OCI-LY7 (cell line): ENCODE results near the gene BTBD9. TPM values are rescaled to one million over a fixed set of nuclear protein-coding genes. Genes with fewer than 3 reads are reported as not detected.

Experiments used
- BruUV-seq: library from RNA; stranded (reverse); fragments of 400-500 nt; replicated peaks from 2 replicates; lab custom pipeline; 2021; lab: Mats Ljungman, UMichigan
- CTCF ChIA-PET: fragments of 300-600 bp; sonication (Branson Sonifier 250); formaldehyde crosslinking; loops from one replicate; lab custom pipeline; 2022; ENCODE audit warnings: antibody characterized with exemption; ENCODE audit not compliant: unreplicated experiment; lab: Charles Lee
- POLR2A ChIA-PET: fragments of 300-600 bp; sonication (Branson Sonifier 250); formaldehyde crosslinking; loops from one replicate; lab custom pipeline; 2022; ENCODE audit warnings: antibody characterized with exemption; lab: Charles Lee
- DNase-seq: peaks from one replicate; pipeline ENCODE4 v3.0.0-alpha.2; 2015; ENCODE audit warnings: low spot score
- H2AFZ ChIP-seq: fragments of 200-600 bp; sonication (generic), shearing (Covaris generic); 2 replicates; pipeline ENCODE4 v1.6.1; 2014; ENCODE audit warnings: mild to moderate bottlenecking, antibody characterized with exemption, low read length, moderate library complexity
- H3K27ac ChIP-seq: fragments of 200-600 bp; sonication (generic); 2 replicates; pipeline ENCODE4 v1.5.1; 2014; ENCODE audit warnings: mixed run types, low read depth, mild to moderate bottlenecking, moderate library complexity, low read length, inconsistent platforms; ENCODE audit not compliant: poor library complexity, severe bottlenecking
- H3K36me3 ChIP-seq: fragments of 200-600 bp; sonication (generic); 2 replicates; pipeline ENCODE4 v1.6.1; 2014; ENCODE audit warnings: mild to moderate bottlenecking, antibody characterized with exemption, low read length, moderate library complexity, mixed read lengths; ENCODE audit not compliant: insufficient read depth
- H3K4me1 ChIP-seq: fragments of 200-600 bp; sonication (generic); 2 replicates; pipeline ENCODE4 v1.5.1; 2014; ENCODE audit warnings: mild to moderate bottlenecking, low read length; ENCODE audit not compliant: insufficient read depth, poor library complexity, severe bottlenecking
- H3K4me2 ChIP-seq: fragments of 200-600 bp; sonication (generic); 2 replicates; pipeline ENCODE4 v1.6.1; 2014; ENCODE audit warnings: mild to moderate bottlenecking, low read length
- H3K4me3 ChIP-seq: fragments of 200-600 bp; sonication (generic); 2 replicates; pipeline ENCODE4 v1.5.1; 2014; ENCODE audit warnings: mild to moderate bottlenecking, low read depth, low read length; ENCODE audit not compliant: poor library complexity, severe bottlenecking
- H3K79me2 ChIP-seq: fragments of 200-600 bp; sonication (generic); 2 replicates; pipeline ENCODE4 v1.6.1; 2016; ENCODE audit warnings: low read depth, mild to moderate bottlenecking, low read length, moderate library complexity, mixed read lengths; ENCODE audit not compliant: insufficient read depth
- H3K9me2 ChIP-seq: fragments of 200-600 bp; sonication (generic); 2 replicates; pipeline ENCODE4 v1.6.1; 2016; ENCODE audit warnings: mild to moderate bottlenecking, low read length, mixed read lengths; ENCODE audit not compliant: insufficient read depth
- H3K9me3 ChIP-seq: fragments of 200-600 bp; sonication (generic); 2 replicates; pipeline ENCODE4 v1.6.1; 2014; ENCODE audit warnings: mild to moderate bottlenecking, mixed run types, low read length, mixed read lengths
- H4K20me1 ChIP-seq: fragments of 200-600 bp; sonication (generic); 2 replicates; pipeline ENCODE4 v1.6.1; 2014; ENCODE audit warnings: mild to moderate bottlenecking, antibody characterized with exemption, low read length, moderate library complexity, mixed read lengths; ENCODE audit not compliant: insufficient read depth
- CTCF ChIP-seq: fragments of 200-600 bp; sonication (generic); conservative IDR thresholded peaks from 2 replicates; pipeline ENCODE4 v1.5.1; 2014; ENCODE audit warnings: mild to moderate bottlenecking, antibody characterized with exemption, low read length, moderate library complexity, mixed read lengths
- EZH2phosphoT487 ChIP-seq: fragments of 200-600 bp; sonication (generic); IDR thresholded peaks from 2 replicates; pipeline ENCODE4 v1.6.1; 2018; ENCODE audit warnings: low read depth, borderline replicate concordance, mild to moderate bottlenecking, mixed run types, antibody characterized with exemption, low read length, moderate library complexity, mixed read lengths
- intact Hi-C: fragments of 100-400 bp; cut with micrococcal nuclease; formaldehyde crosslinking; loops from one replicate; pipeline ENCODE4 v1.10.0; 2022; ENCODE audit not compliant: unreplicated experiment
- total RNA-seq, 2 experiments: library from RNA; depleted of rRNA in 1 of 2; stranded (reverse); fragments of >200 nt in 1 of 2; shearing (Covaris generic) in 1 of 2; gene quantifications; 2 replicates each; pipeline ENCODE4 v1.2.3, GENCODE V29; 2014 to 2022

The BTBD9 gene
- total RNA-seq, 2 experiments from 2014 or later: 5.9 to 7.3 TPM

GRCh38 chr6:38339914-38340313, 299.8 kb downstream of the BTBD9 start:
- H3K4me2 ChIP-seq: no peak overlapping the region
- BruUV-seq: no TSS peak
- H3K27ac ChIP-seq: no peak overlapping the region
- intact Hi-C loops: no loop called here
- no peaks in the 10 kb centered on the region for H3K9me2 ChIP-seq
- no peaks in the 10 kb centered on the region for H3K4me1 ChIP-seq
- H3K36me3 ChIP-seq: no peaks in the 10 kb centered on the region
- no peaks in the 10 kb centered on the region for H3K79me2 ChIP-seq
- ChIA-PET POLR2A (interaction anchor here (0.6 kb wide), 1 partner anchor 88 kb away, joined by 8 read pairs; no protein-coding TSS in a partner anchor), CTCF (no interaction called here)
- TF ChIP-seq CTCF: no peak
- no peak for TF ChIP-seq EZH2phosphoT487
- H2AFZ ChIP-seq: no peak overlapping the region
- no peak for DNase-seq
- H3K9me3 ChIP-seq: no peaks in the 10 kb centered on the region
- no peaks in the 10 kb centered on the region for H4K20me1 ChIP-seq
- H3K4me3 ChIP-seq: no peak overlapping the region

DNA sequence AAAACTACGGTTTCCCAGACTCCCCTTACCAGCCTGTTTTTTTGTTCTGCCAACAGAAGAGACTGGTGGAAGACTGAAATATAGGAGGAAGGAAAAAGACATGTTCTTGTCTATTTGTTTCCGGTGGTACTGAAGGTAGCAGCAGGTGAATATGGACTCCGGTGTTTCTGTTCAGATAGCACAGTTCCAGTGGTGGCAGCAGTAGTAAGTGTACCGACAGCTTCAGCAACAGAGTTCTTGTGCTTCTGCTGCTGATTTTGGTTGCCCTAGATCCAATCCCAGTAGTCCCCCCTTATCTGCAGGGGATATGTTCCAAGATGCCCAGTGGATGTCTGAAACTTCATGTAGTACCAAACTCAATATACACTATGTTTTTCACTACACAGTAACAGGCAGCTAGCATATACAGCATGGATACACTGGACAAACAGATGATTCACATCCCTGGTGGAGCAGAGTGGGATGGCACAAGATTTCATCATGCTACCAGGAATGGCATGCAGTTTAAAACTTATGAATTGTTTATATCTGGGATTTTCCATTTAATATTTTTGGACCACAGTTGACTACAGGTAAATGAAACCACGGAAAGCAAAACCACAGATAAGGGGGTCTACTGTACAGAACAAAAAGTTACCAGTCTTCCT, 301.8 kb downstream of the BTBD9 start:
- POLR2A ChIA-PET: no interaction called here
- DNase-seq: no peak
- Histone ChIP-seq H4K20me1 (no peaks in the 10 kb centered on the region), H3K4me3 (no peak overlapping the region), H2AFZ (no peak overlapping the region), H3K4me2 (no peak overlapping the region), H3K27ac (no peak overlapping the region), H3K79me2 (no peaks in the 10 kb centered on the region), H3K9me2 (no peaks in the 10 kb centered on the region), H3K4me1 (no peaks in the 10 kb centered on the region), H3K9me3 (0 out of 2 replicates have a peak, but pooled peaks cover 3% of the 10 kb centered on the region), H3K36me3 (no peaks in the 10 kb centered on the region)
- CTCF ChIA-PET: no interaction called here
- BruUV-seq: no TSS peak
- intact Hi-C loops: no loop called here
- TF ChIP-seq CTCF (no peak), EZH2phosphoT487 (no peak)

- Histone ChIP-seq H4K20me1 (no peaks in the 10 kb centered on the region), H3K36me3 (no peaks in the 10 kb centered on the region), H3K4me1 (no peaks in the 10 kb centered on the region), H3K9me2 (no peaks in the 10 kb centered on the region), H3K79me2 (no peaks in the 10 kb centered on the region), H2AFZ (no peak overlapping the region), H3K4me3 (no peak overlapping the region), H3K4me2 (no peak overlapping the region), H3K27ac (no peak overlapping the region), H3K9me3 (0 out of 2 replicates have a peak, but pooled peaks cover 3% of the 10 kb centered on the region)
- BruUV-seq: no TSS peak
- ChIA-PET CTCF (no interaction called here), POLR2A (no interaction called here)
- intact Hi-C loops: no loop called here
- TF ChIP-seq EZH2phosphoT487 (no peak), CTCF (no peak)
- DNase-seq: no peak
These were observed 302.8 kb downstream of the BTBD9 start for GRCh38 chr6:38336922-38337321.
